GM18951 (cell line): ENCODE results near the gene LGR6.

Experiments used
- POLR2A ChIP-seq: IDR thresholded peaks from 4 replicates; pipeline ENCODE4 v1.6.1; 2011; ENCODE audit warnings: mild to moderate bottlenecking; ENCODE audit not compliant: insufficient read length, insufficient read depth; ENCODE audit errors: extremely low read depth
- in situ Hi-C: fragments of 300-500 bp; cut with MboI; formaldehyde crosslinking; loops from one replicate; pipeline ENCODE4 v1.12.0; 2022; ENCODE audit warnings: low sequenced_read_pairs, mixed read lengths, inconsistent platforms; ENCODE audit not compliant: unreplicated experiment

Gene LGR6

GRCh38 chr1:202202500-202203168 is 9.0 kb downstream of the LGR6 start:
- in situ Hi-C loops: loop anchor here (10.0 kb wide), 1 partner anchor 122 kb away; no protein-coding TSS in a partner anchor
- no peak for TF ChIP-seq POLR2A

- no peak for TF ChIP-seq POLR2A
- in situ Hi-C loops: loop anchor here (10.0 kb wide), 1 partner anchor 121 kb away; no protein-coding TSS in a partner anchor
These were observed 9.8 kb downstream of the LGR6 start for GRCh38 chr1:202203238-202204039.

GRCh38 chr1:202204065-202204464 is 10.5 kb downstream of the LGR6 start:
- TF ChIP-seq POLR2A: no peak
- in situ Hi-C loops: loop anchor here (10.0 kb wide), 1 partner anchor 121 kb away; no protein-coding TSS in a partner anchor

GRCh38 chr1:202205523-202206190 is 12.1 kb downstream of the LGR6 start:
- in situ Hi-C loops: loop anchor here (10.0 kb wide), 1 partner anchor 119 kb away; no protein-coding TSS in a partner anchor
- no peak for TF ChIP-seq POLR2A

DNA sequence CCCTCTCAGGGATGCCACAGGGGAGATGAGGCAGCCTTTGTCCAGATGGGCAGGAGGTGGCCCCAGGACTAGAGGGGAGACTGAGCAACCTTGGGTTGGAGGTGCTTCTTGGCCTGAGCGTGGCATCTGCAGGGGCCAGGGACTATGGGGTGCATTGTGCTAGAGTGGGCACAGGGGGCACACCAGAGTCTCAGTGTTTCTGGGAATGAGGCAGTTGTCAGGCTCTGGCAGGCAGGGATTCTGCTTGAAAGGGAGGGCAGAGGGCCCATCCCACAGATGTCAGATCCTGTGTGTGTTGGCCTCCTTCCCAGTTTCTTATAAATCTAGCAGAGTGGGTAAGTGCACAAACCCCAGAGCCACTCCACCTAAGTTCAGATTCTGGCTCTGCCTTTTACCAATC is 13.7 kb downstream of the LGR6 start:
- in situ Hi-C loops: loop anchor here (10.0 kb wide), 1 partner anchor 118 kb away; no protein-coding TSS in a partner anchor

GRCh38 chr1:202208351-202208857 is 14.8 kb downstream of the LGR6 start:
- no peak for TF ChIP-seq POLR2A
- in situ Hi-C loops: loop anchor here (10.0 kb wide), 1 partner anchor 116 kb away; no protein-coding TSS in a partner anchor

More for the DNA sequence above, 13.7 kb downstream of the LGR6 start:
- no peak for TF ChIP-seq POLR2A

DNA sequence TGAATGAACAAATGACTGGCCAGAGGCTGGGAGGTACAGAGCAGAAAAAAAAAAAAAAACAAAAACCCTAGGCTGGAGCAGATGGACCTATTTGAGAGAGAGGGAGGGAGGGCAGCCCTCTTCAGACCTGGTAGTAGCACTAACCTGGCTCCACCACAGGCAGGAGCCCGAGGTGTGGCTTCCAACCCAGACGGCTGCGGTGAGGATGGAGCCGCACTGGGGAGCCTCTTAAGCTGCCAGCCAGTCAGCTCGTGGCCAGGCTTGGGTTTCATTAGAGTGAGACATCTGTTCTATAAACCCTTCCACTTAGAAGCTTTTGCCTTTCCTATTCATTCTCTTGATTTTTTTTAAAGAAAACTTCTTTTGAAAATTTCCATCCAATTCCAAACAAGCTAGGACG is 16.8 kb downstream of the LGR6 start:
- in situ Hi-C loops: no loop called here
- TF ChIP-seq POLR2A: no peak

- in situ Hi-C loops: no loop called here
- TF ChIP-seq POLR2A: no peak
These were observed 17.4 kb downstream of the LGR6 start for GRCh38 chr1:202210969-202211368.

DNA sequence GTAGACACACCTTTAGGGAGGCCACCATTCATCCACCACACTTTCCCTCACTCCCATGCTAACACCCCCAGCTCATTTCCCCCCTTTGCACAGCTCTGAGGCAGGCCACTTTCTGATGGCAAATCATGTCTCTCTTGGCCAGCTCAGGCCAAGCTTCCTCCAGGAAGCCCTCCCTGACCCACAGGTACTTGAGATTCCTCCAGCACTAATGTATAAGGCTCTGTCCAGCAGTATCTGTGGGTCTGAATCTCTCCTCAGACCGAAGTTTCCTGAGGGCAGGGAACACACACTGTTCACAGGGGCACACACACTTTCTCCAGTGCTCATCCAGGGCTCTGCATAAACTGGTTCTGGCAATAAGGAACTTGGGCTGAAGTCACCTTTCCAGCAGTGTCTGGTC is 19.2 kb downstream of the LGR6 start:
- in situ Hi-C loops: no loop called here
- TF ChIP-seq POLR2A: no peak

DNA sequence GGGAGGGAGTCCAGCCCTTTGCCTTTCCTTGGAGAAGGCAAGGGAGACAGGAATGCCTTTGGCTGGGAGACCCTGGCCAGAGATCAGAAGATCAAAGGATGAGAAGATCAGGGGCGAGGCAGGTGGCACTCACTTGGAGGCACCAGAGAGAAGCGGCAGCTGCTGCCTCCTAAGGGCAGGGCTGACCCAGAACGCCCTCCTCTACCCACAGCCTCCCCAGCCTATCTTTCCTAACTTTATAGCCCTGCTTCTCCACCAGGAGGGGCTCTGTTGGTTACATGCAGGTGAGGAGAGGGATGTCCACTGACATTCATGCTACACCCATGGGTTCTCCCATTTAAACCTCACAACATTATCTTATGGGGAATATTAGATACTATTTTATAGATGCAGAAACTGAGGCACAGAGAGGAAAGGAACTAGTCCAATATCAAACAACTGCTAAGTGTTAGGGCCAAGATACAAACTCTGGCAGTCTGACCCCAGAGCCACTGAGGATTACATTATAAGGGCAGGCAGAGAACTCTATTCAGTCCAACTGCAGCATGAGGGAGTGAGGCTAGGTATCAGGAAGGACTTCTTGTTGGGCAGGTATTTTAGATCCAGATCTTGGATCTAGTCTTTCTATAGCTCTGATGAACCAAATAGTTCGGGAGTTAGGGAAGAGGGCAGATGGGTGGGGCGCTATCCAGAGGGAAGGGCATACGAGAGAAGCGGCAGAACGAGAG is 19.9 kb downstream of the LGR6 start:
- TF ChIP-seq POLR2A: no peak
- in situ Hi-C loops: no loop called here

DNA sequence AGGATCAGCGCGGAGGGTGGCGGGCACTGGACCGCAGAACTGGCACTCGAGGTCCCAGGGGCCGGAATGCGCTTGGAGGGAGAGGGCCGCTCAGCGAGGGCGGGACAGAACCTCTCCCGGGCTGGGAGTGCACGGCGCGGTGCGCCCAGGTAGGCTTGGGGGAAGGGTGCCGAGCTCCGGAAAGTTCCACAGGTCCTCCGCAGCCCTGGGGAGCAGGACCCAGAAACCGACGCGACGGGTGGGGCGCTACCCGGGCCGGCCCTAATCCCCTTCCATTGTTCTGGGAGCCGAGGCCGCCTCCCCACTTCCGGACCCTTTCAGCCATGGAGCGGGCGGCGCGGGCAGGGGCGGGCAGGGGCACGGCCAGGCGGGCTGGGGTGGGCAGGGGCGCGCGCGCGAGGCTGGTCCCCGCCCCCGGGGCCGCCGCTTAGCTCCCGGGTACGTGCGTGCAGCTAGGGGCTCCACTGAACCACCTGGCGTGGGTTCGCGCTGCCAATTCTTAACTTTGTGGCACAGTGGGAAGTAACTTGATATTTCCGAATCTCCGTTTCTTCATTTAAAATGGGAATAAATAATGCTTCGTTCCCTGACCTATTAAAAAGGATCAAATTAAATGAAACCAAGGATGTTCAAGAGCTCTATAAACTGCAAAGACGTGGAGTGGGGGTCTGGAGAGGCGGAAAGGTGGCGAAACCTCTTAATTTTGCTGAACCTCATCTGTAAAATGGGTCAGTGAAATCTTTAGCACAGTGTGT is 20.7 kb downstream of the LGR6 start:
- in situ Hi-C loops: no loop called here
- TF ChIP-seq POLR2A: no peak
